HL-60 (cell line): ENCODE measurements around the gene PRADC1.

Source experiments
- GABPA ChIP-seq: IDR thresholded peaks from 2 replicates; pipeline ENCODE4 v1.6.1; 2012; ENCODE audit warnings: low read depth
- POLR2AphosphoS5 ChIP-seq: IDR thresholded peaks from 2 replicates; pipeline ENCODE4 v1.6.1; 2012; ENCODE audit warnings: low read depth
- TF ChIP-seq, protein P1 (sequence below): IDR thresholded peaks from one replicate; pipeline ENCODE4 v1.5.1; 2011; ENCODE audit warnings: low read length, control low read depth, inconsistent platforms; ENCODE audit not compliant: insufficient read depth

DNA sequence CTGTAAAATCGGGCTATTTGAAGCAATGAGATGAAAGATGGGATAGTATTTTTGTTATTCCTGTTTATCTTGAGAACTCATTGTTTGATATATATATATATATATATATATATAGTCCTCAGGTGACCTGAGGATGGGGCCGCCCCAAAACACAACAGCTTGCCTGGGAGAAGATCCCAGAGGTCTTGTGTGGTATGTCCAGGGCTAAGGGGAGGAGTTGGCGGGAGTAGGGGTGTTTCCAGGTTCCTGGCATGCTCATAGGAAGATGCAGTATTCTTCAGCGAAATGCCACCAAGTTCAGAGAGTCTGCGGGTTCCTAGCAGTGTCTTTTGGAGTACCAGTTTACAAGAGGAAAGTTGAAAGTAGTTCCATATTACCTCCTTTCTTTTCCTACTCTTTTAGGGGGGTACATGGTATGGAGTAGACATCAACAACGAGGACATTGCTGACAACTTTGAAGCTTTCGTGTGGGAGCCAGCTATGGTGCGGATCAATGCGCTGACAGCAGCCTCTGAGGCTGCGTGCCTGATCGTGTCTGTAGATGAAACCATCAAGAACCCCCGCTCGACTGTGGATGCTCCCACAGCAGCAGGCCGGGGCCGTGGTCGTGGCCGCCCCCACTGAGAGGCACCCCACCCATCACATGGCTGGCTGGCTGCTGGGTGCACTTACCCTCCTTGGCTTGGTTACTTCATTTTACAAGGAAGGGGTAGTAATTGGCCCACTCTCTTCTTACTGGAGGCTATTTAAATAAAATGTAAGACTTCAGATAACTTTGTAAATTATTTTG lies 19.4 kb upstream of the PRADC1 start:
- TF ChIP-seq, protein P1, sequence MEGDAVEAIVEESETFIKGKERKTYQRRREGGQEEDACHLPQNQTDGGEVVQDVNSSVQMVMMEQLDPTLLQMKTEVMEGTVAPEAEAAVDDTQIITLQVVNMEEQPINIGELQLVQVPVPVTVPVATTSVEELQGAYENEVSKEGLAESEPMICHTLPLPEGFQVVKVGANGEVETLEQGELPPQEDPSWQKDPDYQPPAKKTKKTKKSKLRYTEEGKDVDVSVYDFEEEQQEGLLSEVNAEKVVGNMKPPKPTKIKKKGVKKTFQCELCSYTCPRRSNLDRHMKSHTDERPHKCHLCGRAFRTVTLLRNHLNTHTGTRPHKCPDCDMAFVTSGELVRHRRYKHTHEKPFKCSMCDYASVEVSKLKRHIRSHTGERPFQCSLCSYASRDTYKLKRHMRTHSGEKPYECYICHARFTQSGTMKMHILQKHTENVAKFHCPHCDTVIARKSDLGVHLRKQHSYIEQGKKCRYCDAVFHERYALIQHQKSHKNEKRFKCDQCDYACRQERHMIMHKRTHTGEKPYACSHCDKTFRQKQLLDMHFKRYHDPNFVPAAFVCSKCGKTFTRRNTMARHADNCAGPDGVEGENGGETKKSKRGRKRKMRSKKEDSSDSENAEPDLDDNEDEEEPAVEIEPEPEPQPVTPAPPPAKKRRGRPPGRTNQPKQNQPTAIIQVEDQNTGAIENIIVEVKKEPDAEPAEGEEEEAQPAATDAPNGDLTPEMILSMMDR = no peak
- no peak for TF ChIP-seq POLR2AphosphoS5
- TF ChIP-seq GABPA = no peak
